ENCODE results near the gene WDR35.

GRCh38 chr2:20005891-20006470 is 16.1 kb upstream of the WDR35 start:
- TF ChIP-seq POLR2A (IDR thresholded peaks at IDR 0.05) (no peak), CTCF (IDR thresholded peaks at IDR 0.05) (no peak)

Data from body of pancreas (tissue), 4 donors.